SU-DHL-6 (cell line): Measurements from ENCODE around the gene PTPRA.

Source experiments
- H2AFZ ChIP-seq: fragments of 200-600 bp; sonication (generic); 2 replicates; pipeline ENCODE4 v1.6.1; 2014; ENCODE audit warnings: low read depth, mild to moderate bottlenecking, moderate library complexity, mixed read lengths, antibody characterized with exemption, low read length; ENCODE audit not compliant: severe bottlenecking
- H3F3A ChIP-seq: fragments of 200-600 bp; shearing (Covaris generic); 2 replicates; pipeline ENCODE4 v1.6.0; 2016; ENCODE audit warnings: antibody characterized with exemption, mild to moderate bottlenecking; ENCODE audit not compliant: insufficient read depth
- H3K27ac ChIP-seq: fragments of 200-600 bp; sonication (generic); 2 replicates; pipeline ENCODE4 v1.5.1; 2016; ENCODE audit warnings: low read depth, mild to moderate bottlenecking, low read length, moderate library complexity, mixed read lengths
- H3K27me3 ChIP-seq: fragments of 200-600 bp; sonication (generic), shearing (Covaris generic); 2 replicates; pipeline ENCODE4 v1.6.0; 2014; ENCODE audit warnings: mild to moderate bottlenecking, low read length
- H3K36me3 ChIP-seq: fragments of 200-600 bp; sonication (generic); 2 replicates; pipeline ENCODE4 v1.6.1; 2014; ENCODE audit warnings: mild to moderate bottlenecking, low read length, mixed read lengths
- H3K4me2 ChIP-seq: fragments of 300-600, 200-600 bp; shearing (Covaris generic), sonication (generic); 2 replicates; pipeline ENCODE4 v1.6.0; 2014; ENCODE audit warnings: low read length, low read depth, mild to moderate bottlenecking; ENCODE audit not compliant: poor library complexity, severe bottlenecking
- H3K4me3 ChIP-seq: fragments of 200-600 bp; sonication (generic); 2 replicates; pipeline ENCODE4 v1.5.1; 2014; ENCODE audit warnings: antibody characterized with exemption, low read length, mild to moderate bottlenecking, mixed read lengths; ENCODE audit not compliant: insufficient read depth, poor library complexity, severe bottlenecking
- H3K79me2 ChIP-seq: fragments of 200-600 bp; sonication (generic); 2 replicates; pipeline ENCODE4 v1.6.1; 2014; ENCODE audit warnings: mild to moderate bottlenecking, low read length, moderate library complexity; ENCODE audit not compliant: insufficient read depth
- H3K9ac ChIP-seq: fragments of 200-600 bp; sonication (generic); 2 replicates; pipeline ENCODE4 v1.7.0; 2014; ENCODE audit warnings: mild to moderate bottlenecking, low read length
- H3K9me2 ChIP-seq: fragments of 200-600 bp; sonication (generic); replicated peaks from 2 replicates; pipeline ENCODE4 v1.6.1; 2014; ENCODE audit warnings: low read length; ENCODE audit not compliant: insufficient read depth
- H3K9me3 ChIP-seq: fragments of 200-600 bp; sonication (generic); 2 replicates; pipeline ENCODE4 v1.6.1; 2014; ENCODE audit warnings: low read length, mixed read lengths; ENCODE audit not compliant: insufficient read depth
- H4K20me1 ChIP-seq: fragments of 200-600 bp; sonication (generic); 2 replicates; pipeline ENCODE4 v1.6.1; 2014; ENCODE audit warnings: low read depth, mild to moderate bottlenecking, antibody characterized with exemption, low read length, moderate library complexity, mixed read lengths
- CTCF ChIP-seq: fragments of 200-600 bp; sonication (generic); IDR thresholded peaks from one replicate; pipeline ENCODE4 v1.5.1; 2017; ENCODE audit warnings: antibody characterized with exemption, mild to moderate bottlenecking, low read length, moderate library complexity; ENCODE audit not compliant: insufficient read depth, poor library complexity, severe bottlenecking
- EZH2phosphoT487 ChIP-seq: fragments of 200-600 bp; sonication (generic), shearing (Covaris generic); conservative IDR thresholded peaks from 2 replicates; pipeline ENCODE4 v1.6.1; 2018; ENCODE audit warnings: mild to moderate bottlenecking, antibody characterized with exemption, low read length, moderate library complexity, mixed read lengths

Gene PTPRA

GRCh38 chr20:2846698-2847097, 26.6 kb upstream of the PTPRA start:
- H3K9me3 ChIP-seq = no peaks in the 10 kb centered on the region
- H3K27me3 ChIP-seq = no peaks in the 10 kb centered on the region
- H3F3A ChIP-seq = no peaks in the 10 kb centered on the region
- H3K4me2 ChIP-seq = no peak overlapping the region
- H3K36me3 ChIP-seq = no peaks in the 10 kb centered on the region
- H4K20me1 ChIP-seq = no peaks in the 10 kb centered on the region
- H3K79me2 ChIP-seq = no peaks in the 10 kb centered on the region
- no peaks in the 10 kb centered on the region for H3K9me2 ChIP-seq
- H3K27ac ChIP-seq = no peak overlapping the region
- no peak overlapping the region for H2AFZ ChIP-seq
- TF ChIP-seq CTCF (no peak), EZH2phosphoT487 (no peak)
- no peak overlapping the region for H3K4me3 ChIP-seq
- no peak overlapping the region for H3K9ac ChIP-seq

- Histone ChIP-seq H2AFZ (no peak overlapping the region), H3F3A (no peaks in the 10 kb centered on the region)
- TF ChIP-seq EZH2phosphoT487 = no peak
- TF ChIP-seq CTCF = no peak
These were observed 25.5 kb upstream of the PTPRA start for GRCh38 chr20:2847802-2848201.

GRCh38 chr20:2849529-2849928, 23.8 kb upstream of the PTPRA start:
- Histone ChIP-seq H3K27ac (no peak overlapping the region), H3K36me3 (no peaks in the 10 kb centered on the region), H2AFZ (no peak overlapping the region), H3K9me2 (no peaks in the 10 kb centered on the region), H4K20me1 (no peaks in the 10 kb centered on the region), H3K27me3 (no peaks in the 10 kb centered on the region), H3K79me2 (no peaks in the 10 kb centered on the region), H3K4me3 (no peak overlapping the region), H3K4me2 (no peak overlapping the region), H3K9ac (no peak overlapping the region), H3F3A (no peaks in the 10 kb centered on the region), H3K9me3 (no peaks in the 10 kb centered on the region)
- TF ChIP-seq EZH2phosphoT487 (no peak), CTCF (no peak)

More at GRCh38 chr20:2847802-2848201, 25.5 kb upstream of the PTPRA start:
- no peak overlapping the region for H3K4me2 ChIP-seq
- no peaks in the 10 kb centered on the region for H3K36me3 ChIP-seq
- H3K4me3 ChIP-seq = no peak overlapping the region
- H3K9me2 ChIP-seq = no peaks in the 10 kb centered on the region
- H3K27me3 ChIP-seq = no peaks in the 10 kb centered on the region
- H3K9ac ChIP-seq = no peak overlapping the region
- no peaks in the 10 kb centered on the region for H3K79me2 ChIP-seq
- no peaks in the 10 kb centered on the region for H3K9me3 ChIP-seq
- no peaks in the 10 kb centered on the region for H4K20me1 ChIP-seq
- no peak overlapping the region for H3K27ac ChIP-seq
